Keratinocyte (primary cell): ENCODE results near the gene CLMN. TPM values are rescaled to one million over a fixed set of nuclear protein-coding genes. Genes with fewer than 3 reads are reported as not detected.

Experiments
- DNase-seq: peaks from one replicate; pipeline ENCODE4 v3.0.0-alpha.2; 2011; ENCODE audit warnings: low read depth, missing footprints, low spot score
- FAIRE-seq: peaks from 2 replicates; lab custom pipeline; 2011; peaks lifted over from hg19 to GRCh38; lab: Jason Lieb, UNC
- H2AFZ ChIP-seq: 2 replicates; pipeline ENCODE4 v1.6.0; 2012; ENCODE audit warnings: low read length, control low read depth, inconsistent platforms; ENCODE audit not compliant: control insufficient read depth
- H3K27ac ChIP-seq: 2 replicates; pipeline ENCODE4 v1.5.1; 2011; ENCODE audit warnings: low read length; ENCODE audit not compliant: control insufficient read depth, insufficient read depth
- H3K27me3 ChIP-seq: 3 replicates; pipeline ENCODE4 v1.6.0; 2011; ENCODE audit warnings: low read length; ENCODE audit not compliant: control insufficient read depth, insufficient read depth; ENCODE audit errors: extremely low read depth
- H3K36me3 ChIP-seq, 2 experiments: 2 replicates in 1 of 2; 3 replicates in 1 of 2; pipeline ENCODE4 v1.5.1; 2011; ENCODE audit warnings: low read length in 2 of 2, mild to moderate bottlenecking in 1 of 2; ENCODE audit not compliant: control insufficient read depth in 2 of 2, insufficient read depth in 2 of 2; ENCODE audit errors: extremely low read depth in 1 of 2
- H3K4me1 ChIP-seq: 3 replicates; pipeline ENCODE4 v1.5.1; 2011; ENCODE audit warnings: low read length; ENCODE audit not compliant: control insufficient read depth, insufficient read depth; ENCODE audit errors: extremely low read depth
- H3K4me2 ChIP-seq: 3 replicates; pipeline ENCODE4 v1.6.0; 2011; ENCODE audit warnings: low read depth, low read length; ENCODE audit not compliant: control insufficient read depth, insufficient read depth; ENCODE audit errors: extremely low read depth
- H3K4me3 ChIP-seq, 3 experiments: fragments of 200-600 bp in 1 of 3; sonication (generic) in 1 of 3; 2 replicates in 2 of 3; 3 replicates in 1 of 3; pipeline ENCODE4 v1.5.1; 2011 to 2016; ENCODE audit warnings: low read length in 3 of 3, mild to moderate bottlenecking in 3 of 3, control low read depth in 2 of 3, inconsistent platforms in 1 of 3, low read depth in 1 of 3, mixed read lengths in 1 of 3, mixed run types in 1 of 3, moderate library complexity in 1 of 3; ENCODE audit not compliant: control insufficient read depth in 2 of 3, insufficient read depth in 2 of 3; ENCODE audit errors: extremely low read depth in 1 of 3
- H3K79me2 ChIP-seq: 2 replicates; pipeline ENCODE4 v1.6.0; 2012; ENCODE audit warnings: low read length; ENCODE audit not compliant: control insufficient read depth, insufficient read depth
- H3K9ac ChIP-seq: 3 replicates; pipeline ENCODE4 v1.6.0; 2011; ENCODE audit warnings: low read length; ENCODE audit not compliant: control insufficient read depth, insufficient read depth; ENCODE audit errors: extremely low read depth
- H3K9me1 ChIP-seq: 3 replicates; pipeline ENCODE4 v1.6.0; 2011; ENCODE audit warnings: low read length; ENCODE audit not compliant: control insufficient read depth, insufficient read depth; ENCODE audit errors: extremely low read depth
- H3K9me3 ChIP-seq: 2 replicates; pipeline ENCODE4 v1.5.1; 2012; ENCODE audit warnings: low read depth, low read length; ENCODE audit not compliant: control insufficient read depth
- H4K20me1 ChIP-seq: 3 replicates; pipeline ENCODE4 v1.6.0; 2011; ENCODE audit warnings: low read length; ENCODE audit not compliant: control insufficient read depth, insufficient read depth; ENCODE audit errors: extremely low read depth
- CTCF ChIP-seq, 3 experiments: IDR thresholded peaks in 1 of 3; conservative IDR thresholded peaks in 1 of 3; optimal IDR thresholded peaks in 1 of 3; 2 replicates in 2 of 3; 3 replicates in 1 of 3; pipeline versions ENCODE3 to v1.5.1; 2011; ENCODE audit warnings: low read length in 3 of 3, mild to moderate bottlenecking in 3 of 3, moderate library complexity in 2 of 3, control low read depth in 1 of 3, inconsistent platforms in 1 of 3; ENCODE audit not compliant: insufficient read depth in 2 of 3; ENCODE audit errors: extremely low read depth in 1 of 3
- EZH2 ChIP-seq: IDR thresholded peaks from one replicate; pipeline ENCODE4 v1.6.1; 2012; ENCODE audit warnings: inconsistent platforms, mild to moderate bottlenecking, low read length, moderate library complexity
- dilution Hi-C: fragments of 300-500 bp; cut with MboI; formaldehyde crosslinking; loops from one replicate; pipeline ENCODE4 v1.7.0; 2020; ENCODE audit warnings: low sequenced_read_pairs; ENCODE audit not compliant: extremely low pct_ligation_motif_present
- polyA plus RNA-seq, 5 experiments: library from polyadenylated mRNA; depleted of rRNA in 3 of 5; stranded (reverse) in 3 of 5; stranded (forward) in 1 of 5; unstranded in 1 of 5; fragments of >200 nt; gene quantifications; 1 replicate in 1 of 5; 2 replicates in 3 of 5; 3 replicates in 1 of 5; pipeline versions ENCODE4 v1.2.1 to v1.2.3, GENCODE V29; 2011 to 2012; ENCODE audit warnings: missing spikeins in 2 of 5, low read depth in 1 of 5, low replicate concordance in 1 of 5

CLMN gene
- polyA plus RNA-seq, 1 donor (not counting 4 experiments of a cell fraction or from before 2014, with no cell fraction given) = 6.1 TPM

DNA sequence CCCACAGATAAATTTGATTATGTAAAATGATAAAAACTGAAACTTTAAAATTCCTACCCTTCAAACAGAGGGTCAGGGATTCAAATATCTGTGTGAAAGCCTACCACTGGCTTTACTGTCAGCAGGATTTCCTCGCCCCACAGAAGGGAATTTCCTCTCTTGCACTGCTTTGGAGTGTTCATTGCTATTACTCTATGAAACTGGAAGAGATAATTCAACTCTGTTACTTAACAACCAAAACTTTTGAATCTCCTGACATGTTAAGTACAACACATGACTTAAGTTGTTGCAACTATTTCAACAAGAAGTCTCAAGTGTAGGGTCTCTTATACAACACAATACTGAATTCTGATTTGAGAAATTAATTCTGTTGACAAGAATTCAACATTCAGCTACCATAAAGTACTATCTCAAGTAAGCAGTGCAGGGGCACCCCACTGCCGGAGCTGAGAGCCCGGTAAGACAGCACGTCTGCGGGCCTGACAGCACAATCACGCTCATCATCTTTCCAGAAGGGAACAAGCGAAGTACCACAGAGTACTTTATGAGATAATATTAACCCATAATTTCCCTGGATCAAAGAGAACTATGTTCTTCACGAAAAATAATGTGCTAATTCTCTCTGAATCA, 185.3 kb downstream of the CLMN start:
- no peak overlapping the region for H2AFZ ChIP-seq
- no peak for TF ChIP-seq CTCF (optimal IDR thresholded peaks at IDR 0.05 in 1 of 3, IDR thresholded peaks at IDR 0.05 in 1 of 3, conservative IDR thresholded peaks at IDR 0.05 in 1 of 3; ENCODE audit: extremely low read depth in 1 of 3, insufficient read depth in 2 of 3, low read length in 3 of 3)
- TF ChIP-seq EZH2 = no peak
- H4K20me1 ChIP-seq = no peaks in the 10 kb centered on the region
- H3K9me1 ChIP-seq = no peaks in the 10 kb centered on the region
- H3K27me3 ChIP-seq = no peaks in the 10 kb centered on the region
- peaks cover 45% of the 10 kb centered on the region for H3K79me2 ChIP-seq
- no peaks in the 10 kb centered on the region for H3K9me3 ChIP-seq
- H3K9ac ChIP-seq = no peak overlapping the region
- no peak overlapping the region for H3K4me3 ChIP-seq
- dilution Hi-C loops = no loop called here
- H3K4me1 ChIP-seq = no peaks in the 10 kb centered on the region
- peaks cover under 1 to 2% of the 10 kb centered on the region in 2 experiments for H3K36me3 ChIP-seq
- DNase-seq (no peak), FAIRE-seq (no peak)
- H3K4me2 ChIP-seq = no peak overlapping the region
- H3K27ac ChIP-seq = no peak overlapping the region

DNA sequence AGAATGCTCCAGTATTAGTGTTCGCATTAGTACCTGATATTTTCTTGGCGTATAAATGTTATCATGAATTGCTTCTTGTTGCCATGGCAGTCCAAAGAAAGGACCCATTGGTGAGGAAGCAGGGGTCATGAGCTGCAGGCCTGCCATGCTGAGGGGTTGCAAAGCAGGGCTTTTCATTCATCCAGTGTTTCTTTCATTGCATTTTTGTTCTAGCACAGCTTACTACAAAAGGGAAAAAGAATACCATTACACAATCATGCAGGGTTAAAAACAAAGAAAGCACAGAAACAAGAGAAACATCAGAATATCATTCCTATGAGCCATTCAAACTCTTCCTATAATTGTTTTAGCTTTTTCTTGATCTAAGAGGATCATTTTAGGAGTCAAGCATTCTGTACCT, 186.4 kb downstream of the CLMN start:
- Histone ChIP-seq H2AFZ (no peak overlapping the region), H3K9me3 (no peaks in the 10 kb centered on the region), H3K36me3 (peaks cover 3 to 7% of the 10 kb centered on the region in 2 experiments), H3K4me1 (no peaks in the 10 kb centered on the region), H3K9ac (no peak overlapping the region), H4K20me1 (no peaks in the 10 kb centered on the region), H3K27me3 (no peaks in the 10 kb centered on the region), H3K4me3 (no peak overlapping the region), H3K27ac (no peak overlapping the region), H3K79me2 (peaks cover 39% of the 10 kb centered on the region), H3K4me2 (no peak overlapping the region), H3K9me1 (no peaks in the 10 kb centered on the region)
- no peak for FAIRE-seq
- dilution Hi-C loops = no loop called here
- DNase-seq = no peak
- no peak for TF ChIP-seq CTCF (optimal IDR thresholded peaks at IDR 0.05 in 1 of 3, IDR thresholded peaks at IDR 0.05 in 1 of 3, conservative IDR thresholded peaks at IDR 0.05 in 1 of 3; ENCODE audit: extremely low read depth in 1 of 3, insufficient read depth in 2 of 3, low read length in 3 of 3)
- TF ChIP-seq EZH2 = no peak
